ENCODE data around the gene CFDP1. TPM values are rescaled to one million over a fixed set of nuclear protein-coding genes. Genes with fewer than 3 reads are reported as not detected.

CFDP1 gene
- total and polyA plus RNA-seq, 2 donors (not counting 1 experiment from before 2014, with no cell fraction given), result 47.9 to 80.0 TPM

DNA sequence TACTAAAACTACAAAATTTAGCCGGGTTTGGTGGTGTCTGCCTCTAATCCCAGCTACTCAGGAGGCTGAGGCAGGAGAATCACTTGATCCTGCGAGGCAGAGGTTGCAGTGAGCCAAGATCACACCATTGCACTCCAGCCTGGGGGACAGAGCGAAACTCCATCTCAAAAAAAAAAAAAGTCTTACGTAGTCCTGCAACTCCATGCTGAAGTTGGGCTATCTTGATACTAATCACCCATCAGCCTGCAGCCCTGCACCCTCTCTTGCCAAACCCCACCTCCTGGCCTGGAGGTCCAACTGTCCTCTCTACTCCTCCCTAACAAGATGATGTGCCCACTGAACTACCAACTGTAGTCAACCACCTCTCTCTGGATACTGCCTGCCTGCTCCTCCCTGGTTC is 26.4 kb upstream of the CFDP1 start:
- no peaks in the 10 kb centered on the region for H3K27me3 ChIP-seq (ENCODE audit: control insufficient read depth, insufficient read depth, low read length)
- no peak for DNase-seq (ENCODE audit: low read depth in 2 of 2)
- H3K27ac ChIP-seq (ENCODE audit: insufficient read depth, low read length), result no peak overlapping the region
- no peak for TF ChIP-seq EZH2 (IDR thresholded peaks at IDR 0.05; ENCODE audit: low read length, missing control alignments)
- TF ChIP-seq, protein P1, sequence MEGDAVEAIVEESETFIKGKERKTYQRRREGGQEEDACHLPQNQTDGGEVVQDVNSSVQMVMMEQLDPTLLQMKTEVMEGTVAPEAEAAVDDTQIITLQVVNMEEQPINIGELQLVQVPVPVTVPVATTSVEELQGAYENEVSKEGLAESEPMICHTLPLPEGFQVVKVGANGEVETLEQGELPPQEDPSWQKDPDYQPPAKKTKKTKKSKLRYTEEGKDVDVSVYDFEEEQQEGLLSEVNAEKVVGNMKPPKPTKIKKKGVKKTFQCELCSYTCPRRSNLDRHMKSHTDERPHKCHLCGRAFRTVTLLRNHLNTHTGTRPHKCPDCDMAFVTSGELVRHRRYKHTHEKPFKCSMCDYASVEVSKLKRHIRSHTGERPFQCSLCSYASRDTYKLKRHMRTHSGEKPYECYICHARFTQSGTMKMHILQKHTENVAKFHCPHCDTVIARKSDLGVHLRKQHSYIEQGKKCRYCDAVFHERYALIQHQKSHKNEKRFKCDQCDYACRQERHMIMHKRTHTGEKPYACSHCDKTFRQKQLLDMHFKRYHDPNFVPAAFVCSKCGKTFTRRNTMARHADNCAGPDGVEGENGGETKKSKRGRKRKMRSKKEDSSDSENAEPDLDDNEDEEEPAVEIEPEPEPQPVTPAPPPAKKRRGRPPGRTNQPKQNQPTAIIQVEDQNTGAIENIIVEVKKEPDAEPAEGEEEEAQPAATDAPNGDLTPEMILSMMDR (conservative IDR thresholded peaks at IDR 0.05 in 1 of 2, IDR thresholded peaks at IDR 0.05 in 1 of 2; ENCODE audit: low read depth in 1 of 2, low read length in 2 of 2), result no peak
- no peaks in the 10 kb centered on the region for H3K9me3 ChIP-seq (ENCODE audit: control insufficient read depth, insufficient read depth, low read depth, low read length)
- no peak overlapping the region for H3K9ac ChIP-seq (ENCODE audit: insufficient read depth, low read length)
- no peaks in the 10 kb centered on the region for H3K4me1 ChIP-seq (ENCODE audit: control insufficient read depth, extremely low read depth, insufficient read depth, low read length)
- peaks cover 51% of the 10 kb centered on the region for H3K79me2 ChIP-seq (ENCODE audit: control insufficient read depth, insufficient read depth, low read length)
- H4K20me1 ChIP-seq (ENCODE audit: control insufficient read depth, extremely low read depth, insufficient read depth, low read length), result no peaks in the 10 kb centered on the region
- no peak overlapping the region for H2AFZ ChIP-seq (ENCODE audit: low read length)
- H3K4me3 ChIP-seq (replicated peaks in 1 of 4; ENCODE audit: control extremely low read depth in 1 of 4, insufficient read depth in 1 of 4, low read depth in 3 of 4, low read length in 4 of 4), result no peak overlapping the region
- no peak overlapping the region for H3K4me2 ChIP-seq (ENCODE audit: extremely low read depth, insufficient read depth, low read length)
- no peaks in the 10 kb centered on the region for H3K36me3 ChIP-seq (ENCODE audit: control insufficient read depth, insufficient read depth, low read length)

DNA sequence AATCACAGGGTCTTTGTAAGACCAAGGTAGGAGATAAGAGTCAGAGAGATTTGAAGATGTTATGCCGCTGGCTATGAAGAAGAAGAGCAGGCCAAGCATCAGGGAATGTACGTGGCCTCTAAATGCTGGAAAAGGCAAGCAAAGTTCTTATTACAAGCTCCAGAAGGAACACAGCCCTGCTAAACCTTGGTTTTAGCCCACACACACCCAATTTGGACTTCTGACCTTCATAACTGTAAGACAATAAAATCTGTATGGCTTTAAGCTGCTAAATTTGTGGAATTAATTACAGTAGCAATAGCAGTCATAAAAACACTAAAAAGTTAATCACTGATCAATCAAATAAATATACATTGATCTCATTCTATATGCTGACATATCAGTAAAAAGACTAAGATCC is 25.1 kb upstream of the CFDP1 start:
- H3K9me3 ChIP-seq (ENCODE audit: control insufficient read depth, insufficient read depth, low read depth, low read length), result no peaks in the 10 kb centered on the region
- no peaks in the 10 kb centered on the region for H4K20me1 ChIP-seq (ENCODE audit: control insufficient read depth, extremely low read depth, insufficient read depth, low read length)
- peaks cover 49% of the 10 kb centered on the region for H3K79me2 ChIP-seq (ENCODE audit: control insufficient read depth, insufficient read depth, low read length)
- DNase-seq (ENCODE audit: low read depth in 2 of 2), result no peak
- H3K27me3 ChIP-seq (ENCODE audit: control insufficient read depth, insufficient read depth, low read length), result no peaks in the 10 kb centered on the region
- no peak overlapping the region for H3K9ac ChIP-seq (ENCODE audit: insufficient read depth, low read length)
- no peaks in the 10 kb centered on the region for H3K36me3 ChIP-seq (ENCODE audit: control insufficient read depth, insufficient read depth, low read length)
- no peak overlapping the region for H2AFZ ChIP-seq (ENCODE audit: low read length)
- H3K27ac ChIP-seq (ENCODE audit: insufficient read depth, low read length), result no peak overlapping the region
- H3K4me1 ChIP-seq (ENCODE audit: control insufficient read depth, extremely low read depth, insufficient read depth, low read length), result no peaks in the 10 kb centered on the region
- H3K4me3 ChIP-seq (replicated peaks in 1 of 4; ENCODE audit: control extremely low read depth in 1 of 4, insufficient read depth in 1 of 4, low read depth in 3 of 4, low read length in 4 of 4), result no peak overlapping the region
- no peak overlapping the region for H3K4me2 ChIP-seq (ENCODE audit: extremely low read depth, insufficient read depth, low read length)
- TF ChIP-seq, protein P1 (conservative IDR thresholded peaks at IDR 0.05 in 1 of 2, IDR thresholded peaks at IDR 0.05 in 1 of 2; ENCODE audit: low read depth in 1 of 2, low read length in 2 of 2), result no peak
- no peak for TF ChIP-seq EZH2 (IDR thresholded peaks at IDR 0.05; ENCODE audit: low read length, missing control alignments)

DNA sequence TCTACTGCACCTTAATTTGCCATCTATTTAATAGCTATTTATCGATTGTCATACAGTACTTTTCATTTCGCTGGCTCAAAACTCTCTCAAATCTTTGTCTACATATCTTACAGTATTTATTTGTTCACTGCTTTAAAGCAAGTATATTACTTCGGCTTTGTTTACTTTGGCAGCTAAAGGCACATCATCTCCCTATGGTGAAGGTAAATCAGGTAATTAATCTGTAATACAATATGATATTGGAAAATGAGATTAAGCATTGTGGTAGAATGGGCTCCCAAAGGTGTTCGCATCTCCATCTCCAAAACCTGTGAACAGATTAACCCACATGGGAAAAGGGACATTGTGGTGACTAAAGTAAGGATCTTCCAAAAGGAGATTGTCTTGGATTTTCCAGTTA is 24.7 kb upstream of the CFDP1 start:
- H3K9ac ChIP-seq (ENCODE audit: insufficient read depth, low read length), result no peak overlapping the region
- H3K79me2 ChIP-seq (ENCODE audit: control insufficient read depth, insufficient read depth, low read length), result peaks cover 48% of the 10 kb centered on the region

More for the DNA sequence above, 24.7 kb upstream of the CFDP1 start:
- no peak overlapping the region for H3K27ac ChIP-seq (ENCODE audit: insufficient read depth, low read length)
- H3K4me1 ChIP-seq (ENCODE audit: control insufficient read depth, extremely low read depth, insufficient read depth, low read length), result no peaks in the 10 kb centered on the region
- no peak overlapping the region for H3K4me3 ChIP-seq (replicated peaks in 1 of 4; ENCODE audit: control extremely low read depth in 1 of 4, insufficient read depth in 1 of 4, low read depth in 3 of 4, low read length in 4 of 4)
- no peaks in the 10 kb centered on the region for H3K36me3 ChIP-seq (ENCODE audit: control insufficient read depth, insufficient read depth, low read length)
- H3K4me2 ChIP-seq (ENCODE audit: extremely low read depth, insufficient read depth, low read length), result no peak overlapping the region
- H3K27me3 ChIP-seq (ENCODE audit: control insufficient read depth, insufficient read depth, low read length), result no peaks in the 10 kb centered on the region
- no peak overlapping the region for H2AFZ ChIP-seq (ENCODE audit: low read length)
- no peaks in the 10 kb centered on the region for H4K20me1 ChIP-seq (ENCODE audit: control insufficient read depth, extremely low read depth, insufficient read depth, low read length)
- no peaks in the 10 kb centered on the region for H3K9me3 ChIP-seq (ENCODE audit: control insufficient read depth, insufficient read depth, low read depth, low read length)
- no peak for DNase-seq (ENCODE audit: low read depth in 2 of 2)
- TF ChIP-seq EZH2 (IDR thresholded peaks at IDR 0.05; ENCODE audit: low read length, missing control alignments), result no peak
- TF ChIP-seq, protein P1 (conservative IDR thresholded peaks at IDR 0.05 in 1 of 2, IDR thresholded peaks at IDR 0.05 in 1 of 2; ENCODE audit: low read depth in 1 of 2, low read length in 2 of 2), result no peak

Data from fibroblast of lung (primary cell).